Neural cell (in vitro differentiated cells): ENCODE measurements around the gene TRIM63. TPM values are rescaled to one million over a fixed set of nuclear protein-coding genes. Genes with fewer than 3 reads are reported as not detected.

Experiments
- H2AFZ ChIP-seq: fragments of 200-600, 300-800 bp; sonication (generic), shearing (Covaris generic); 2 replicates; pipeline ENCODE4 v1.6.0; 2014; ENCODE audit warnings: low read depth, mild to moderate bottlenecking, antibody characterized with exemption, low read length, moderate library complexity
- H3F3A ChIP-seq: fragments of 200-600 bp; shearing (Covaris generic); 2 replicates; pipeline ENCODE4 v1.6.1; 2016; ENCODE audit warnings: mild to moderate bottlenecking, moderate library complexity, mixed read lengths, antibody characterized with exemption, low read length; ENCODE audit not compliant: insufficient read depth, poor library complexity, severe bottlenecking
- H3K27ac ChIP-seq: fragments of 200-600, 300-800 bp; sonication (generic), shearing (Covaris generic); 2 replicates; pipeline ENCODE4 v1.5.1; 2014; ENCODE audit warnings: mild to moderate bottlenecking, low read length, moderate library complexity
- H3K27me3 ChIP-seq: fragments of 300-800, 200-600 bp; sonication (generic), shearing (Covaris generic); 2 replicates; pipeline ENCODE4 v1.6.0; 2014; ENCODE audit warnings: mild to moderate bottlenecking, low read depth, low read length, moderate library complexity; ENCODE audit not compliant: insufficient read depth
- H3K36me3 ChIP-seq: fragments of 300-800, 200-600 bp; sonication (generic), shearing (Covaris generic); 2 replicates; pipeline ENCODE4 v1.5.1; 2014; ENCODE audit warnings: mild to moderate bottlenecking, antibody characterized with exemption, low read length, moderate library complexity; ENCODE audit not compliant: insufficient read depth
- H3K4me2 ChIP-seq: fragments of 300-800, 200-600 bp; sonication (generic), shearing (Covaris generic); 2 replicates; pipeline ENCODE4 v1.6.0; 2014; ENCODE audit warnings: mild to moderate bottlenecking, low read length
- H3K4me3 ChIP-seq: fragments of 300-800, 200-600 bp; sonication (generic), shearing (Covaris generic); 2 replicates; pipeline ENCODE4 v1.5.1; 2014; ENCODE audit warnings: mild to moderate bottlenecking, low read length, moderate library complexity
- H3K79me2 ChIP-seq: fragments of 200-600 bp; shearing (Covaris generic); replicated peaks from 2 replicates; pipeline ENCODE4 v1.6.0; 2014; ENCODE audit warnings: mild to moderate bottlenecking, low read length, moderate library complexity; ENCODE audit not compliant: insufficient read depth
- H3K9ac ChIP-seq: fragments of 300-800, 200-600 bp; sonication (generic), shearing (Covaris generic); 2 replicates; pipeline ENCODE4 v1.6.1; 2016; ENCODE audit warnings: mild to moderate bottlenecking, low read length, mixed read lengths
- H3K9me2 ChIP-seq: fragments of 200-600 bp; shearing (Covaris generic); 2 replicates; pipeline ENCODE4 v1.6.1; 2016; ENCODE audit warnings: mild to moderate bottlenecking, low read length, mixed read lengths; ENCODE audit not compliant: insufficient read depth
- H3K9me3 ChIP-seq: fragments of 200-600, 300-800 bp; sonication (generic), shearing (Covaris generic); 2 replicates; pipeline ENCODE4 v1.6.1; 2016; ENCODE audit warnings: mild to moderate bottlenecking, mixed run types, low read length, moderate library complexity, mixed read lengths
- H4K20me1 ChIP-seq: fragments of 200-600 bp; shearing (Covaris generic); 2 replicates; pipeline ENCODE4 v1.6.1; 2016; ENCODE audit warnings: mild to moderate bottlenecking, mixed run types; ENCODE audit not compliant: insufficient read depth
- CTCF ChIP-seq: fragments of 450-650 bp; IDR thresholded peaks from 2 replicates; pipeline ENCODE4 v1.5.1; 2014; ENCODE audit warnings: antibody characterized with exemption, mild to moderate bottlenecking, moderate library complexity; ENCODE audit not compliant: poor library complexity, severe bottlenecking
- EP300 ChIP-seq: fragments of 450-650 bp; conservative IDR thresholded peaks from 2 replicates; pipeline ENCODE4 v1.6.1; 2014; ENCODE audit warnings: antibody characterized with exemption, mild to moderate bottlenecking, moderate library complexity; ENCODE audit not compliant: poor library complexity, severe bottlenecking
- MXI1 ChIP-seq: fragments of 450-650 bp; conservative IDR thresholded peaks from 2 replicates; pipeline ENCODE4 v1.6.1; 2014; ENCODE audit warnings: antibody characterized with exemption, mild to moderate bottlenecking; ENCODE audit not compliant: poor library complexity, severe bottlenecking
- POLR2AphosphoS5 ChIP-seq: IDR thresholded peaks from 2 replicates; pipeline ENCODE4 v1.6.1; 2012
- RAD21 ChIP-seq: fragments of 450-650 bp; conservative IDR thresholded peaks from 2 replicates; pipeline ENCODE4 v1.6.1; 2014; ENCODE audit warnings: antibody characterized with exemption, mild to moderate bottlenecking, moderate library complexity
- SMC3 ChIP-seq: fragments of 450-650 bp; conservative IDR thresholded peaks from 2 replicates; pipeline ENCODE4 v1.6.1; 2014; ENCODE audit warnings: antibody characterized with exemption, mild to moderate bottlenecking, moderate library complexity; ENCODE audit not compliant: poor library complexity
- TAF1 ChIP-seq: IDR thresholded peaks from 2 replicates; pipeline ENCODE4 v1.6.1; 2012; ENCODE audit warnings: low read depth
- polyA plus RNA-seq: library from polyadenylated mRNA; depleted of rRNA; stranded (reverse); fragments of >200 nt; gene quantifications from 2 replicates; pipeline ENCODE4 v1.2.3, GENCODE V29; 2014
- TF ChIP-seq, protein P1 (sequence below): IDR thresholded peaks from 2 replicates; pipeline ENCODE4 v1.6.1; 2012; ENCODE audit warnings: borderline replicate concordance

TRIM63 gene
- polyA plus RNA-seq, 1 donor from 2014 or later = not detected

DNA sequence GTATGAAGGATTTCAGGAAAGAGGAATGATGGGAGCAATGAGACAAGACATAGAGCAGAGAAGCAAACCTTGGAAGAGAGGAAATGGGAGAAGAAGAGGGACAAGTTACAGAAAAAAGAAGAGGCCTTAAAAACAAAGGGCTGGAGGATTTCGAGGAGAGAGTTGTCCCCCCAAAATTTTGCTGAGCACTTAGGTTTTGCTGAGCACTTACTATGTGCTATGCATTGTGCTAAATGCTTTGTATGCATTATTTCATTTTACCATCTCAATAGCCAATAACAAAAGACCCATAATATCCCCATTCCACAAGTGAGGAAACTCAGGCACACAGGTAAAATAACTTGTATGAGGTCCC lies 2.5 kb upstream of the TRIM63 start:
- Histone ChIP-seq H3K36me3 (no peaks in the 10 kb centered on the region), H3K27me3 (no peaks in the 10 kb centered on the region), H3K4me2 (no peak overlapping the region), H3K79me2 (no peaks in the 10 kb centered on the region), H3K9me3 (no peaks in the 10 kb centered on the region), H3K9me2 (no peaks in the 10 kb centered on the region), H3K9ac (no peak overlapping the region), H2AFZ (no peak overlapping the region), H4K20me1 (no peaks in the 10 kb centered on the region), H3K27ac (no peak overlapping the region), H3F3A (no peaks in the 10 kb centered on the region), H3K4me3 (no peak overlapping the region)
- TF ChIP-seq SMC3 (no peak), POLR2AphosphoS5 (no peak), RAD21 (no peak), MXI1 (no peak), EP300 (no peak), CTCF (no peak)
- TF ChIP-seq, protein P1, sequence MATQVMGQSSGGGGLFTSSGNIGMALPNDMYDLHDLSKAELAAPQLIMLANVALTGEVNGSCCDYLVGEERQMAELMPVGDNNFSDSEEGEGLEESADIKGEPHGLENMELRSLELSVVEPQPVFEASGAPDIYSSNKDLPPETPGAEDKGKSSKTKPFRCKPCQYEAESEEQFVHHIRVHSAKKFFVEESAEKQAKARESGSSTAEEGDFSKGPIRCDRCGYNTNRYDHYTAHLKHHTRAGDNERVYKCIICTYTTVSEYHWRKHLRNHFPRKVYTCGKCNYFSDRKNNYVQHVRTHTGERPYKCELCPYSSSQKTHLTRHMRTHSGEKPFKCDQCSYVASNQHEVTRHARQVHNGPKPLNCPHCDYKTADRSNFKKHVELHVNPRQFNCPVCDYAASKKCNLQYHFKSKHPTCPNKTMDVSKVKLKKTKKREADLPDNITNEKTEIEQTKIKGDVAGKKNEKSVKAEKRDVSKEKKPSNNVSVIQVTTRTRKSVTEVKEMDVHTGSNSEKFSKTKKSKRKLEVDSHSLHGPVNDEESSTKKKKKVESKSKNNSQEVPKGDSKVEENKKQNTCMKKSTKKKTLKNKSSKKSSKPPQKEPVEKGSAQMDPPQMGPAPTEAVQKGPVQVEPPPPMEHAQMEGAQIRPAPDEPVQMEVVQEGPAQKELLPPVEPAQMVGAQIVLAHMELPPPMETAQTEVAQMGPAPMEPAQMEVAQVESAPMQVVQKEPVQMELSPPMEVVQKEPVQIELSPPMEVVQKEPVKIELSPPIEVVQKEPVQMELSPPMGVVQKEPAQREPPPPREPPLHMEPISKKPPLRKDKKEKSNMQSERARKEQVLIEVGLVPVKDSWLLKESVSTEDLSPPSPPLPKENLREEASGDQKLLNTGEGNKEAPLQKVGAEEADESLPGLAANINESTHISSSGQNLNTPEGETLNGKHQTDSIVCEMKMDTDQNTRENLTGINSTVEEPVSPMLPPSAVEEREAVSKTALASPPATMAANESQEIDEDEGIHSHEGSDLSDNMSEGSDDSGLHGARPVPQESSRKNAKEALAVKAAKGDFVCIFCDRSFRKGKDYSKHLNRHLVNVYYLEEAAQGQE = no peak

- Histone ChIP-seq H3K9me3 (no peaks in the 10 kb centered on the region), H3K9me2 (no peaks in the 10 kb centered on the region), H3K36me3 (no peaks in the 10 kb centered on the region), H3K4me3 (no peak overlapping the region), H3K9ac (no peak overlapping the region), H3K4me2 (no peak overlapping the region), H3K27ac (no peak overlapping the region), H4K20me1 (no peaks in the 10 kb centered on the region), H3K79me2 (no peaks in the 10 kb centered on the region), H3K27me3 (no peaks in the 10 kb centered on the region), H2AFZ (no peak overlapping the region), H3F3A (no peaks in the 10 kb centered on the region)
- TF ChIP-seq RAD21 (no peak), TAF1 (no peak), CTCF (no peak)
Measured at GRCh38 chr1:26066857-26067256, 573 bp downstream of the TRIM63 start.
